Vagina (tissue), 2 donors: ENCODE measurements around the gene TXNRD2. TPM values are rescaled to one million over a fixed set of nuclear protein-coding genes. Genes with fewer than 3 reads are reported as not detected.

ENCODE experiments used
- DNase-seq, 2 donors: peaks; one replicate each; pipeline ENCODE4 v3.0.0-alpha.2; 2017; ENCODE audit errors: extremely low spot score in 2 of 2
- H3K27ac ChIP-seq: fragments of 200-600 bp; sonication (generic); one replicate; pipeline ENCODE4 v1.5.1; 2019
- H3K27me3 ChIP-seq: fragments of 200-600 bp; sonication (generic); one replicate; pipeline ENCODE4 v1.5.1; 2019
- H3K36me3 ChIP-seq, 2 donors: fragments of 200-600 bp; sonication (generic); one replicate each; pipeline ENCODE4 v1.5.1; 2017 to 2019
- H3K4me1 ChIP-seq: fragments of 200-600 bp; sonication (generic); one replicate; pipeline ENCODE4 v1.5.1; 2019
- H3K4me3 ChIP-seq, 2 donors: fragments of 200-600 bp; sonication (generic); 1 replicate in 1 of 2; 2 replicates in 1 of 2; pipeline ENCODE4 v1.5.1; 2016 to 2019
- H3K9me3 ChIP-seq: fragments of 200-600 bp; sonication (generic); one replicate; pipeline ENCODE4 v1.5.1; 2019
- CTCF ChIP-seq, 3 experiments: fragments of 450-650 bp in 2 of 3; fragments of 200-600 bp in 1 of 3; sonication (generic) in 1 of 3; IDR thresholded peaks; one replicate each; pipeline ENCODE4 v1.5.1; 2017 to 2019; ENCODE audit warnings: antibody characterized with exemption in 3 of 3, mild to moderate bottlenecking in 2 of 3, moderate library complexity in 2 of 3
- POLR2A ChIP-seq, 2 donors: fragments of 450-650 bp; IDR thresholded peaks; one replicate each; pipeline ENCODE4 v1.6.1; 2017; ENCODE audit warnings: antibody characterized with exemption in 2 of 2, mild to moderate bottlenecking in 2 of 2, moderate library complexity in 2 of 2
- POLR2AphosphoS5 ChIP-seq, 2 donors: sonication (generic); formaldehyde crosslinking; IDR thresholded peaks; one replicate each; pipeline ENCODE4 v1.9.0; 2017; ENCODE audit warnings: antibody characterized with exemption in 2 of 2, mild to moderate bottlenecking in 2 of 2, low read depth in 1 of 2; ENCODE audit not compliant: insufficient read depth in 1 of 2
- intact Hi-C: fragments of 100-400 bp; cut with DNase I; formaldehyde crosslinking; loops from one replicate; pipeline ENCODE4 v1.15.1; 2023
- microRNA-seq: library from miRNA; unstranded; fragments of <30 nt; microRNA quantifications from one replicate; pipeline ENCODE4, GENCODE V29; 2017; ENCODE audit warnings: borderline number of aligned reads, borderline replicate concordance
- total RNA-seq: library from RNA; depleted of rRNA; stranded (reverse); fragments of >200 nt; gene quantifications from one replicate; pipeline ENCODE4 v1.2.3, GENCODE V29; 2016

The TXNRD2 gene
- total RNA-seq, 1 donor from 2014 or later, result 13.5 TPM

GRCh38 chr22:19826619-19826950, 115.0 kb downstream of the TXNRD2 start:
- H3K4me3 ChIP-seq, result no peak overlapping the region
- intact Hi-C loops, result no loop called here
- H3K27ac ChIP-seq, result no peak overlapping the region
- H3K27me3 ChIP-seq, result no peaks in the 10 kb centered on the region
- no peaks in the 10 kb centered on the region for H3K4me1 ChIP-seq
- peak in 1 of 2 donors; percentile 49 for DNase-seq
- H3K36me3 ChIP-seq, result no peaks in the 10 kb centered on the region
- TF ChIP-seq CTCF (IDR thresholded peaks at IDR 0.05), result no peak
- no peak for TF ChIP-seq POLR2A (IDR thresholded peaks at IDR 0.05)
- TF ChIP-seq POLR2AphosphoS5 (IDR thresholded peaks at IDR 0.05; ENCODE audit: insufficient read depth in 1 of 2, low read depth in 1 of 2), result no peak
- H3K9me3 ChIP-seq, result no peaks in the 10 kb centered on the region

GRCh38 chr22:19825904-19826618, 115.6 kb downstream of the TXNRD2 start:
- H3K27me3 ChIP-seq, result no peaks in the 10 kb centered on the region
- intact Hi-C loops, result no loop called here
- H3K9me3 ChIP-seq, result no peaks in the 10 kb centered on the region
- no peak overlapping the region for H3K4me3 ChIP-seq
- H3K4me1 ChIP-seq, result no peaks in the 10 kb centered on the region
- TF ChIP-seq POLR2AphosphoS5 (IDR thresholded peaks at IDR 0.05; ENCODE audit: insufficient read depth in 1 of 2, low read depth in 1 of 2), result no peak
- no peak for TF ChIP-seq CTCF (IDR thresholded peaks at IDR 0.05)
- TF ChIP-seq POLR2A (IDR thresholded peaks at IDR 0.05), result no peak
- DNase-seq, result peak in 1 of 2 donors; percentile 49
- H3K36me3 ChIP-seq, result no peaks in the 10 kb centered on the region
- H3K27ac ChIP-seq, result no peak overlapping the region

Small RNAs within 50 kb of the gene (microRNA-seq; reads per million reads assigned to microRNA genes)
- not detected for gene MIR4761

Other genes with a start within 250 kb of the TXNRD2 start
- gene SEPTIN5, start 227.3 kb downstream of the TXNRD2 start, total RNA-seq, result 67.3 TPM
- gene GP1BB, start 218.3 kb downstream of the TXNRD2 start, total RNA-seq, result 14.5 TPM
- 7.1 TPM for gene TBX1, start 181.0 kb downstream of the TXNRD2 start, total RNA-seq
- gene GNB1L, start 86.9 kb downstream of the TXNRD2 start, total RNA-seq, result 14.0 TPM
- 21.4 TPM for gene RTL10, start 86.9 kb downstream of the TXNRD2 start, total RNA-seq
- gene COMT, start within 50 bp of the TXNRD2 start, total RNA-seq, result 240 TPM
- gene ARVCF, start 75.0 kb upstream of the TXNRD2 start, total RNA-seq, result 10.8 TPM
- 21.4 TPM for gene TANGO2, start 79.3 kb upstream of the TXNRD2 start, total RNA-seq
- gene DGCR8, start 138.4 kb upstream of the TXNRD2 start, total RNA-seq, result 27.3 TPM
- gene RANBP1, start 174.3 kb upstream of the TXNRD2 start, total RNA-seq, result 177 TPM
- gene TRMT2A, start 175.4 kb upstream of the TXNRD2 start, total RNA-seq, result 66.5 TPM
- gene ZDHHC8, start 190.0 kb upstream of the TXNRD2 start, total RNA-seq, result 22.6 TPM
- not detected for gene CCDC188, start 209.2 kb upstream of the TXNRD2 start, total RNA-seq